ENCODE results near the gene LPP.

Gene LPP

DNA sequence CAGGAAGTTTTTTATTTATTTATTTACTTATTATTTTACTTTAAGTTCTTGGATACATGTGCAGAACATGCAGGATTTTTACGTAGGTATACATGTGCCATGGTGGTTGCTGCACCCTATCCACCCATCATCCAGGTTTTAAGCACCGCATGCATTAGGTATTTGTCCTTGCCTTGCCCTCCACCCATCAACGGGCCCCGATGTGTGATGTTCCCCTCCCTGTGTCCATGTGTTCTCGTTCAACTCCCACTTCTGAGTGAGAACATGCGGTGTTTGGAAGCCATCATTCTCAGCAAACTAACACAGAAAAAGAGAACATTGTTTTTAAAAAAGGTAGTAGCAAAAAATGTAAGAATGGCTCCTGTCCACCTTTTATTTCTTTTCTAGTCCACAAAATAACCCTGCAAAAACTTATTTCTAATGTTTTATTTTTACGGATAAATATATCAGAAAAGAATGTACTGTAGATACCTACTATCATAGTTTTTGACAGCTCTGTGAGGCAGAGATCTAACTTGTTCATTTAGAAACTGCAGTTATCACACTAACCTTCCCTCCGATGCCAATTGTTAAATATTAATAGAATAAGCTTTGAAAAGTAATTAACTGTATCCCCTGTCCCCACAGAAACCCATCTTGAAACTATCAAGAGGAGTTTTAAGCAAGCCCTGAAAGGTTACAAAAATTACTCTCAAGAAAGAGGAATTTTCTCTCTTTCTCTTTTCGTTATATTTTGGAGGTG lies 189.2 kb downstream of the LPP start:
- no peak for DNase-seq

DNA sequence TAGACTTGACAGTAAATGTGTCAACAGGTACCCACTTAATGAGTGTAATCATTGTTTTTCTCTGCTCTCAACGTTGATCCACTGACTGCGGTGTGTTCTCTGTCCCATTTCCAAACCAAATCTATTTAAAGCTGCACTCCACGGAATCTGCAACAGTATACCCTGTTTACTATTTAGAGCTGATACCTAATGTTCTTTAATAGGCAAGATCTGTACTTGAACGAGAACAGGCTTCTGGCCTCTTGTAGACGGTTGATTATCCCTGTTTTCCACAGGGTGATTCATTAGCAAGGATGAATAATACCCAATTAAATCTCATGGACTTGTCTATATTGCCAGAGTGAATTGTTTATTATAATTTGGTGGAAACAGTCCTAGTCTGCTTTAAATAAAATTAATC lies 189.9 kb downstream of the LPP start:
- no peak for DNase-seq

DNA sequence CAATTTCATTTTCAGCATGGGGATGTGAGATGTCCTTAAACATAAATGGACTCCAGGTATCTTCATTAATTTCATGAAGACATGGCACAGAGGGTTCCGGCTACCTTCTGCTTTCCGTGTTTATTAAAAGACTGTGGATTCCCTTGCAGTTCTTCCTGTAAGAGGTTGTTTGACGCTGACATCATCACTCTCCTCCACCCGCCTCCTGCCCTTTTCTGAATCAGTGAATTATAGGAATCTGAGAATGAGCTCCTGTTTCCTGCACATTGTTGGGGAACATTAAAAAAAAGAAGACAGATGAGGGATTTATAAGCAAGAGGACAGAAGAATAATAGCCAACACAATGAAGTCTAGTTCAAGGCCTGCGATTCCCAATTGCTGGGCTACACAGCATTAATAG lies 191.3 kb downstream of the LPP start:
- no peak for DNase-seq

DNA sequence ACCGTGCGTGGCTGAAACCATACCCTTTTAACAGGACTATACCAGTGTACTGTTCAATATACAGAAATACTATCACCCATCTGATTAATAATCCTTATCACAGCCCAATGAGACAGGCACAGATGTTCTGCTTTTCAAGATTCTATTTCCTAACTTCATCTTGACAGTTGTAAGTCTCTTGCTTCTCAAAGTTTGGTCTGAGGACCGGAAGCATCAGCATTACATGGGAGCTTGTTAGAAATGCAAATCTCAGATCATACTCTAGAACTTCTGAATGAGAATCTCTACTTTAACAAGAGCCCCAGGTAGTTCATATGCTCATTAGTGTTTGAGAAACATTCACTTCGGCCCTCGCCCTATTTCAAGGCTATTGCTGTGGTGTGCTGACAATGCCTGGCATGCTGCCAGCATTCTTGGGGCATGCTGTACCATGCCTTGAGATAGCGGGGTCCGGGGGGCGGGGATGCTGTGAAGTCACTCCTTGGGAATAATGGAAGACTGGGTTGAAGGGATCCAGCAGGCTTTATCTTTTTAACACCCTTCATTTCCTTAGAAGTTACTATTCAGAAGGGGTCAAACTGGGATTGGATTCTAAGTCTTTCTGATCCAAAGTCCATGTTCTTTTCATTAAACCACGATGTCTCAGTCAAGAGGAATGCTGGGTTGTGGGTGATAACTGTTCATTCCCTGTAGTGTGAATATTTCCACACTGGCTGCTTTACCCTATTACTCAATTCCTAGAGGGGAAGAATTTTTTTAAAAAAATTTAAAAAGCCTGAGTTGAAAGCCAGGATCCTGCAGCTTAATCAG lies 194.7 kb downstream of the LPP start:
- no peak for DNase-seq

DNA sequence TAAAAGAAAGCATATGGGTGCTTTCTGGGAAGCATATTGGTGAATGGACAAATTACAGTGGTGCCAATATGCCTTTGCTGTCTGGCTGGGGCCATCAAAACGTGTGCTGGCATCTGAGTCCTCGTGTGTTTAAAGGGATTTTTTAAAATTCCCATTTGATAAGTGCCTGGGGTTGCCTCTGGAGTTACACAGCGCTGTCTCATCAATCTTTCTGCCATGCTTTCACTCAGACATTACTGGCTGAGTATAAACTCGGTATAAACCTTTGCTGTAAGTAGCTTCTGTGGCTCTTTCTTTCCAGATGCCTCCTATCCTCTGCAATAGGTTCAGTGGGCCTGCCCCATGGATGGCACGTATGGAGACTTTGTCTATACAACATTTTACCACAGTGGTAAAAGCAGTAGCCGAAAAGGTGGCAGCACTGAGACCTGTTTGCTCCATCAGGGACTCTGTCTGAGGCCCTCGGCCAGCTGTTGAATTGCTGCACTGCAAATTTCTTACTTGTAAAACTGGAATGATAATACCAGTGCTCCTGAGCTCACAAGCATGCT lies 195.5 kb downstream of the LPP start:
- no peak for DNase-seq

DNA sequence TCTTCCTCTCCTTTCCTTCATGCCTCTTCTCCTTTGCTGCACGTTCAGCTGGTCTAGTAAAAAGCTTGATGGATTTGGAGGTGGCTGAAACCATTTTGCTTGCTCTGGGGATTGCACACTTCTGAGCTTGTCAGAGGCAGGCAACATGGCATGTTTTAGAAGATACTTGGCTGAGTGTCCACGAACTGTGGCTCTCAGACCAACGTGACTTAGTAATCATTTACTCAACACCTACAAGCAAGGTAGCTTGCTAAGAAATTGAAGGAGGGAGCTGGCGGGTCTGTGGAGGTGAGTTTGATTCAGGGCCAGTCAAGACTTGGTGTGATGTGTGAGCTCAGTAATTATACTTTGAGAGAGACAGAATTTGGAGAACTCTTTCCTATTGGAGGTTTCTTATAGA lies 196.0 kb downstream of the LPP start:
- no peak for DNase-seq

DNA sequence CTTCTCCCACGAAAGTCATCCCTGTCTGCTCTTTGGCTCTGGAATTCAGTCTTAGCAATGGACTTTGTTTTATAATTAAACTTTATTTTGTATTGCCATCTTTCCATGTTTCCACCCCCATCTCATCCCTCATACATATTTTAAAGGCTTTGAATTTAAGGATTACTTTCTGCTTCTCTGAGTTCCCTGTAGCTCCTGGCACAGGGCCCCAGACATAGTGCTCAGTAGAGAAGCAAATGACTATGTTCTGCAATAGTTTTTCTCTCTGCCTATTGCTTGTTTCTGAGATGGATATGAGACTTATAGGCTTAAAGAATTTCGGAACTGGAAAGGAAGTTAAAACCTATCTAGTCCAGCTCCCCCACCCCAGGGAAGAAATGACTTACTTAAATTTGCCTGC lies 197.0 kb downstream of the LPP start:
- DNase-seq: no peak

DNA sequence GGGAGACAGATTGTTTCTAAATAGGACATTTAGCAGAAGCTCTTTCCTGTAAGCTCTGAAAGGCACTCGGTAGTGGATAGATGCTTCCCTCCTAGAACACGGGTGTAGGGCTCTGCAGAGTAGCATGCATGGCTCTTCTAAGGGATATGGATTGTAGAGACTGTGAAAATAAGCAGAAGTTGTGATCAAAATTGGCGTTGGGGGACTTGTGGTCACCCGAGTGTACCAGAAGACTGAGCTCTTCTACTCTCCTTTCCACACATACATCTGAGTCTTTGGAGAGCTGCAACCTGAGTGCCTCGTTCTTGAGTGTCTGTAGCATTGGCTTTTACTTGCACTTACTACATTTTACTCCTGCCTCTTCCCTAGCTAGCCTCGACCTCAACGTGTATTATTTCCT lies 197.7 kb downstream of the LPP start:
- no peak for DNase-seq

DNA sequence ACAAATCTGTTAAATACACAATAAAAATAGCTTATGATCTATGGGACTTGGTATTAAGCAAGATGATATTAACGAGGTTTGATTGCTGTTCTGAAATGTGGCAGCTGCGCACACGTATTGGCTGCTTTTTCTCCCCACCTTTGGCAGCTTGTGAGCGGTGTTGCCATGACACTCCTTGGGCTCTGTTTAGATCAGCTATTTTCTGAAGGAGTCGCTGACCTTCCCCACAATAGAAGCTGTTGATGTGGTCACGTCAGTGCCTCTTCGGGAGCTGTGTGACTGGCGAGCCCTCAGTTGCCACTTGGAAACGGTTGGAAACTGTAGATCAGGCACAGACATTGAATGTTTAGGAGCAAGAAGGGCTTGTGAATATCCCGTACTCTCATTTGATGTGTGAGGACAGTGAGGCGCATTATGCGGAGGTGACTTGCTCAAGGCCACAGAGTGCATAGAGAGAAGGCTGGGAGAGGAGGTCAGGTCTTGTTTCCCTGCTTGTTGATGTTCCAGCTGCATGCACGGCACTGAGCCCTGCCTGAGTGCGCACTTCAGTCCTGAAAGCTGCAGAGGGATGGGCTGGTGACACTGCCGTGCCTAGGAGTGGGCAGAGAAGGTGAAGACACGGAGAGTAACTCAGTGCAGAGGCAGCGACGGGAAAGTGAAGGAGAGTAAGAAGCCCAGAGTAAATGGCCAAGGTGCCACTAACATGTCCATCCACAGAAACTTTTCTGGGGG lies 198.4 kb downstream of the LPP start:
- no peak for DNase-seq

DNA sequence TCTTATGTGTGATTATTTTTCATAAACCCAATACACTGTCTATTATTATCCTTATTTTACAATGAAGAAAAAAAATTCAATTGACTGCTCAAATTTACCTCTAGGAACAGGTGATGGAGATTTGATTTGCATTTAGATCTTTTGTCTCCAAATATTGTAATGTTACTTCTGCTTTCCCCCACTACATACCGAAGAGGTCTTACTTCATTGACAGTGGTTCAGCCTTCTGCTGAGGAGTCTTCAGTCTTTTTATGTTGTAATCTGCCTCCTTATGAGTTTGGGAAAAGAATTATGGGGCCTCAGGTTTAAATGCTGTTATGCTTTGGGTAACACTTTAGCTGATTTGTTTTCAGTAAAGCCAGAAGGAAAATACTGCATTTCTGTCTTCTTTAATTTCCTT lies 199.5 kb downstream of the LPP start:
- DNase-seq: no peak

DNA sequence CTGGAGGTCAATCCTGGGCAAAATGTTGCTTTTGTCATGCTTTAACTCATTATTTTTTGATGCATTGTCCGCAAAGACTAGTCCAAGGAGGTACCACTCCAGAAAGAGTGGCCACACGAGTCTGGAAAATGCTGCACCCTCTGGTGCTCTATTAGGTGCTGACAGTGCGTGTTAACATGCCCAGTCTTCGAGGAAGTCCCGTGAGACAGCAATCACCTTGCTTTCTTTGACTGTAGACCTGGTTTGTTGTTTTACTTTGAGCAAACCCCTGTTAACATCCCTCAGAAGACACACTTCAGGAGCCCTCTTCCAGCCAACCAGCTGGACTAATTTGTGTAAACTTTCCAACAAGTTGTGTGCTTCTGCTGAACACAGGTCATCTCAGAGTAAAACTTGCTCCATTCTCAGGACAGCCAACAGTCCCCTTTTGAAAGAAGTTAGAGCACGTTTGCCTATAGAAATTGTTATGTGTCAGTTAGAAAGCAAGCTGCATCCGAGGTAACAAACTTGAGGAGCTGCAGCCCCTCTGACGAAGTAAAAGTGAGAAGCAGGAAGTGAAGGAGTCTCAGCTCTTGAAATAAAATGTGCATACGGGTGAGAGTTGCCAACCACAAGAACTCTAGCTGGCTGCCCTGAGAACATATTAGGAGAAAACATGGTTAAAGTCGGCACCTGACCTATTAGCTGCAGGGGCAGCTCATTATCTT lies 205.0 kb downstream of the LPP start:
- DNase-seq: no peak

DNA sequence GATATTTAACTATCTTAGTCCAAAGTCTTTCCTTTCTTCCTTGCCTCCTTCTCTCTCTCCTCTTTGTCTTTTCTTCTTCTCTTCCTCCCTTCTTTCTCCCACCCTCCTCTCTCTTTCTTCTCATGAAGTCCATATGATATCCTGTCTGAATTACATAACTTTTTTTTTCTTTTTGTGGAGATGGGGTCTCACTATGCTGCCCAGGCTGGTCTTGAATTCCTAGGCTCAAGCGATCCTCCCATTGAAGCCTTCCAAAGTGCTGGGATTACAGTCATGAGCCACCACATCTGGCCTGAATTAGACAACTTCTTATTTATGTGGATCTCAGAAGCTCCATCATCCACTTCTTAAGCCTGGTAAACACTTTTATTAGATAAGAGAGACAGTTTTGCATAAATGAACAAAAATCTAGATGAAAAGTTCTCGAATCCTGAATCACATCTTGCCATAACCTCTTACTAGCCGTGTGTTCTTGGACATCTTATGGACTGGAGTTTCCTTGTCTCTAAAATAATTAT lies 206.5 kb downstream of the LPP start:
- no peak for DNase-seq

DNA sequence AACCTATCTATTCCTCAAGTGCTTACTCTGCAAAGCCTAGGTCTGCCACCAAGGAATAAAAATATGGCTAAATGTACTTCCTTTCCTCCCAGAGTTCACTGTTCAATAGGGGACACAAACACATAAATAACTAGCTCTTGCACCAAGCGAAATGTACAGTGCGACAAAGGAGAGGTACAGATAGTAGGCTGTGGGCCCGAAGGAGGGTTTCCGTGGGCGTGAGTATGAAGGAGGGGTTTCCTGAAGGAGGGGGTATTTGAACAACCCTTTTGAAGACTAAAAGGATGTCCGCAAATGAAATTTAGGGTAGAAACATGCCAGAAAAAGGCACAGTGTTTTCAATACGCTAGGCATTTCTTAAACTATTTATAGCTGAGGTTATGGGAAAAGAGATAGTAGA lies 207.9 kb downstream of the LPP start:
- no peak for DNase-seq

DNA sequence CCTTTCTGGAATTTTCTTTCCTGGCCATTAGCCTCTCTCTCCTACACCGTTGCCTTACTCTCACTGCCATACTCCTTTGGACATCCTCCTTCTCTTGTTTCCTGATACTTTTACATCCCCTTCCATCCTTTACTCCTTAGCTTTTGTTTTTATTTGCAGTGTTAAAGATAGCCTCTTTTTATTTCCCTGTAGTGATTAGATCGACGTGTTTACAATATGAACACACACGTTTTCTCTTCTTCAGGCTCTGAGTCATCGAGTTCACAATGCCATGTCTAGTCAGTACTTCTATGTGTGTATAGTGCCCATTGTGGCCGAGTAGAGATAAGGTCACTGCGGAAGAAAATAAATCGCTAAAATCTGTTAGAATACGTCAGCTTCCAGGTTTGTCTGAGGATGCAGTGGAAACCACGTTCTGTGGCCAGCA lies 208.5 kb downstream of the LPP start:
- no peak for DNase-seq

DNA sequence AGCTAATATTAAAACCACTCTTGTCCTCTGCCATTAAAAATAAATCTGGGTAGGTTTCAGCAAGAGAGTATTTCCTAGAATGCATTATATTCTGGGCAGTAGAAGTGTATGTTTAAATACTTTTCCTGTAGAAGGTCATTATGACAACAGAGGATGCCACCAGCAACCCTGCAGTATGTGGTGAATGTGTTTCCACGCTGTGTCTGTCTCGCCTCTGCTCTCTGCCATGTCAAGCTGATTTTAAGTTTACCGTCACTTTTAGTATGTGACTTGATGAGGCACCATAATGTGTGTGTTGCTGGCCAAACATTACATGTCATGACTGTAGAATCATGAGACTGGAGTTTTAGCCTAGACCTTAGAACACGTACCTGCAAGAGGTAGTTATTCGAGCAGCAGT lies 211.2 kb downstream of the LPP start:
- no peak for DNase-seq

DNA sequence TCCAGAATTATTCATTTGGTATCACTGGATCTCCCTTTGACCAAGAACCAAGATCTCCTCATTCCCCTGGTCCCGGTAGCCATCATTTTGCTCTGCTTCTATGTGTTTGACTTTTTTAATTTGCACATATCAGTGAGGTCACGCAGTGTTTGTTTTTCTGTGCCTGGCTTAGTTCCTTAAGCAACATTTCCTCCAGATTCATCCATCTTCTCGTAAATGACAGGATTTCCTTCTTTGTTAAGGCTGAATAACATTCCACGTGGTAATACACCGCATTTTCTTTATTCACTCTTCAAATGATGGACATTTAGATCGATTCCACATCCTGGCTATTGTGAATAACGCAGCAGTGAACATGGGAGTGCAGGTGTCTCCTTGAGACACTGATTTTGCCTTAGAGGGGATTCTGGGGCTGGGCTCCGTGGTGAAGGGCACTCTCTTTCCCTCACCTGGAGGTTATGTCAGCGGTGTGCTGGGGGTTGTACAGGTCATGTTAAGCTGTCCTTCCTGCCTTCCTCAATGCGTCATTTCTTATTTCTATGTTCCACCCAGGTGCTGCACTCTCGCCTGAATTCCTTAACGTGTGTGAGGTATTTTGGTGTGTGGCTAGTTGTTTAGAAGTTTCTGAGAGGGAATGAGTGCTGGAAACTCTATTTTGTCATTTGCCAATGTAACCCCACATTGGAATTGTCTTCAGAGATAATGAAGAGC lies 212.2 kb downstream of the LPP start:
- no peak for DNase-seq

DNA sequence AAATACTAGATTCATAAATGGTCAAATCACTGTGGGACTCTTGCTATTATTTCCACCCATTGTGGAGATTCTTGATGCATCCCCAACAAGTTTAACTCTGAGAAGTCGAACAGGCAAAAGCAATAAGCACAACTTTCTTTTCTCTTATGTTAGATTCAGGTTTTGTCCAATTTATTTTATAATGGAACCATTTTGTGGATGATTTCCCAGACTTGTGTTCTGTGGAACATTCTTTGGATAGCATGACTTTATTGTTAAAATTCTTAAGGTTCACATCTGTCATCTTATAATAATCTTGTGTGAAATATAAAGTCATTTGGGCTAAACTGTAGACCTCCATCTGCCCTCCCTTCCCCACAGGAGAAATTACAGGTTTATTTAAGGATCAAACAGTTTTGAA lies 213.7 kb downstream of the LPP start:
- DNase-seq: no peak

DNA sequence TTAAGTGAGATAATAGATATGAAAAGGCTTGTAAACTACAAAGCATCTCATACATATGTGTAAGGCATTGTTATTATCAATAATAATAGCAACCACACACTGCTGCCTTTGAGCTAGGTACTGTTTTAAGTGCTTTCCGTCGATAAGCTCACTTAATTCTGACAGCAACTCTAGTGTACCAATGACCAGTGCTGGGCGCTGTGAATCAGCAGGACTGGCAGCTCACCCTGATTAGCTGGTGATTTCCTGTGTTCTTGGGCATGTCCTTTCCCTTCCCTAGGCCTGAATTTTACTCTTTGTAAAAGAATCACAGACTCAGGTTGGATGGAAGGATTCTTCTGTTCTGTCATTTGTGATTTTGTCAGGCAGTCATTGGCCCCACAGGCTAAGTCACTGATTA lies 215.6 kb downstream of the LPP start:
- no peak for DNase-seq

DNA sequence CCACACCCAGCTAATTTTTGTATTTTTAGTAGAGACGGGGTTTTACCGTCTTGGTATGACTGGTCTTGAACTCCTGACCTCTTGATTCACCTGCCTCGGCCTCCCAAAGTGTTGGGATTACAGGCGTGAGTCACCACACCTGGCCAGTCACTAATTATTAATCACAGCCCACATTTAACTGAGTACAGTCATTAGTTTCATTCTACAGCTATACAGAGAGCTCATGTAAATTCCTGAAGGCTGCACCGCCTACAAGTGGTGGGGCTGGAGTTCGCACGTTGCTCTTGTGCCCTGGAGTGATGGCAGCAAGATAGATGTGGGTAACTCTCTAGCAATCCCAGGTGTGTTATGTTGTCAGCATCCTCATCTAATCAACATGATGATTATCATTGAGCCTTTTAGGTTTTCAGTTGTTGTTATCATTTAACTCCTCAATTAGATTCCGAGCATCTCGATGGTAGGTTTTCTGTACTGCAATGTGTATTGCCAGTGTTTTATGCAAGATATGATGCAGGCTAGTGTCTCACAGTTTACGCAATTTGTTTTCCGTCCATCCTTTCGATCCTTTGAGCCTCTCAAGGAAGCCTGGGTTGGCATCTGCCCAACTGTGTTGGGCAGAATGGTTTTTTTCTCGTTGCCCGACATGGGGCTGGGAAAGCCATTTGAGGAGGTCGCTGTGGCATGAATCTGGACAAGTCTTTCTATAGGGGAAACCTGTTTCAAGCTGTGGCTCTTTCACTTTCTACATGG lies 216.3 kb downstream of the LPP start:
- DNase-seq: no peak

DNA sequence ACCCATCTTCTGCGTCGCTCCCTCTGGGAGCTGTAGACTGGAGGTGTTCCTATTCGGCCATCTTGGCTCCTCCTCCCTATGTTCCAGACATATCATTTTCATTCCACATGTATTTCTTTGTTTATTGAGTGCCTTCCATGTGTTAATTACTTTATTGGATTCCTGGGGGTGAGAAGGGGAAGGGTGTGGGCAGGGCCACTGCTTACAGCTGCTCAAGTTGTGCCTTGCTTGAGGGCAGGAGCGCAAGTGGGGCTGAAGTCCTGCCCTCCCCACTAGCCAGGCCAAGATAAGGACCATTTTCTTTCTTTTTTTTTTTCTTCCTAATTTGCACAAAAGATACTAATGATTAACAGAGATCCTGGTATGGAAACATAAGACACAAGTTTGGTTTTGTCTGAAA lies 224.8 kb downstream of the LPP start:
- DNase-seq: no peak

DNA sequence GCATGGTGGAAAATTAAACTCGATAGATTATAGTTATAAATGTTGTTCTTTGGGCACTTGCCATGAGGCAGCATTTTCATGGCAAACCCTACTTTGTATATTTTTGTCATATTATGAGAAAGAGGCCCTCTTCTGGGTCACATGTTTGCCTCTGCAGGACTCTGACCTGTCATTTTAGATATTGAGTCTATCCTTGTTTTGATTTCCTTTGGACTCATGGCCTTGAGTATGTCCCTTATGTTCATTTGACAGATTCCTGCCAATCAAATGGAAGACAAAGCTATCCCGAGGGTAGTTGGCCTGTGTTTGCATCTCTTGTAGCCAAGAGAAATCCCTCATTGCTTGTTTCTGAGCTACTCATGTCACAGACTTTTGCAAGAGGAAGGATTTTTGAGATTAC lies 226.3 kb downstream of the LPP start:
- no peak for DNase-seq
